BLaER1 (cell line): Measurements from ENCODE around the gene NTRK3.

Source experiments
- H3K27ac ChIP-seq: shearing (Covaris generic); formaldehyde crosslinking; 2 replicates; pipeline ENCODE4 v1.8.1; 2022
- H3K27me3 ChIP-seq: shearing (Covaris generic); formaldehyde crosslinking; 2 replicates; pipeline ENCODE4 v1.8.1; 2022
- H3K36me3 ChIP-seq: shearing (Covaris generic); formaldehyde crosslinking; 2 replicates; pipeline ENCODE4 v1.8.1; 2022
- H3K4me1 ChIP-seq: shearing (Covaris generic); formaldehyde crosslinking; 2 replicates; pipeline ENCODE4 v1.8.1; 2022
- H3K4me2 ChIP-seq: shearing (Covaris generic); formaldehyde crosslinking; 2 replicates; pipeline ENCODE4 v1.8.1; 2022
- H3K4me3 ChIP-seq: shearing (Covaris generic); formaldehyde crosslinking; 2 replicates; pipeline ENCODE4 v1.8.1; 2022
- H3K9ac ChIP-seq: shearing (Covaris generic); formaldehyde crosslinking; 2 replicates; pipeline ENCODE4 v1.8.1; 2022
- H3K9me3 ChIP-seq: shearing (Covaris generic); formaldehyde crosslinking; 2 replicates; pipeline ENCODE4 v1.8.1; 2022
- H4K20me1 ChIP-seq: shearing (Covaris generic); formaldehyde crosslinking; 2 replicates; pipeline ENCODE4 v1.8.1; 2022
- Cebpa-rat ChIP-seq: shearing (Covaris generic); IDR thresholded peaks from 2 replicates; pipeline ENCODE4 v1.8.1; 2022

The NTRK3 gene

GRCh38 chr15:88115486-88116152 lies 140.9 kb downstream of the NTRK3 start:
- Histone ChIP-seq H3K4me1 (no peaks in the 10 kb centered on the region), H4K20me1 (no peaks in the 10 kb centered on the region), H3K9me3 (no peaks in the 10 kb centered on the region), H3K4me3 (no peak overlapping the region), H3K27me3 (no peaks in the 10 kb centered on the region), H3K4me2 (no peak overlapping the region), H3K27ac (no peak overlapping the region), H3K36me3 (no peaks in the 10 kb centered on the region), H3K9ac (no peak overlapping the region)
- TF ChIP-seq Cebpa-rat: no peak

- H3K36me3 ChIP-seq: no peaks in the 10 kb centered on the region
- H3K27me3 ChIP-seq: no peaks in the 10 kb centered on the region
- H3K4me3 ChIP-seq: no peak overlapping the region
- no peaks in the 10 kb centered on the region for H3K4me1 ChIP-seq
- no peak overlapping the region for H3K9ac ChIP-seq
- H3K27ac ChIP-seq: no peak overlapping the region
- H4K20me1 ChIP-seq: no peaks in the 10 kb centered on the region
- H3K9me3 ChIP-seq: no peaks in the 10 kb centered on the region
- TF ChIP-seq Cebpa-rat: no peak
- H3K4me2 ChIP-seq: no peak overlapping the region
Measured at GRCh38 chr15:88113613-88114308, 142.8 kb downstream of the NTRK3 start.

GRCh38 chr15:88108991-88109390 lies 147.5 kb downstream of the NTRK3 start:
- H3K9ac ChIP-seq: no peak overlapping the region
- no peaks in the 10 kb centered on the region for H3K4me1 ChIP-seq
- no peaks in the 10 kb centered on the region for H3K27me3 ChIP-seq
- no peak for TF ChIP-seq Cebpa-rat
- no peak overlapping the region for H3K27ac ChIP-seq
- no peak overlapping the region for H3K4me3 ChIP-seq
- H3K36me3 ChIP-seq: no peaks in the 10 kb centered on the region
- H3K9me3 ChIP-seq: no peaks in the 10 kb centered on the region
- no peak overlapping the region for H3K4me2 ChIP-seq
- H4K20me1 ChIP-seq: no peaks in the 10 kb centered on the region

- TF ChIP-seq Cebpa-rat: no peak
- Histone ChIP-seq H3K9me3 (no peaks in the 10 kb centered on the region), H3K4me2 (no peak overlapping the region), H3K27me3 (no peaks in the 10 kb centered on the region), H3K4me1 (no peaks in the 10 kb centered on the region), H4K20me1 (no peaks in the 10 kb centered on the region), H3K9ac (no peak overlapping the region), H3K4me3 (no peak overlapping the region), H3K36me3 (no peaks in the 10 kb centered on the region), H3K27ac (no peak overlapping the region)
Measured at GRCh38 chr15:88108477-88108876, 148.1 kb downstream of the NTRK3 start.

- H3K4me1 ChIP-seq: no peaks in the 10 kb centered on the region
- no peak for TF ChIP-seq Cebpa-rat
- no peak overlapping the region for H3K9ac ChIP-seq
- no peaks in the 10 kb centered on the region for H4K20me1 ChIP-seq
- no peaks in the 10 kb centered on the region for H3K9me3 ChIP-seq
- H3K36me3 ChIP-seq: no peaks in the 10 kb centered on the region
- no peaks in the 10 kb centered on the region for H3K27me3 ChIP-seq
- H3K4me2 ChIP-seq: no peak overlapping the region
- no peak overlapping the region for H3K27ac ChIP-seq
- no peak overlapping the region for H3K4me3 ChIP-seq
Measured at GRCh38 chr15:88106074-88106473, 150.5 kb downstream of the NTRK3 start.

GRCh38 chr15:88104357-88104756 lies 152.2 kb downstream of the NTRK3 start:
- no peaks in the 10 kb centered on the region for H3K27me3 ChIP-seq

GRCh38 chr15:88100181-88100580 lies 156.4 kb downstream of the NTRK3 start:
- Histone ChIP-seq H3K27me3 (no peaks in the 10 kb centered on the region), H3K36me3 (no peaks in the 10 kb centered on the region), H4K20me1 (no peaks in the 10 kb centered on the region), H3K4me1 (no peaks in the 10 kb centered on the region), H3K27ac (no peak overlapping the region), H3K9ac (no peak overlapping the region), H3K9me3 (no peaks in the 10 kb centered on the region), H3K4me2 (no peak overlapping the region), H3K4me3 (no peak overlapping the region)
- no peak for TF ChIP-seq Cebpa-rat

More at GRCh38 chr15:88104357-88104756, 152.2 kb downstream of the NTRK3 start:
- Histone ChIP-seq H3K27ac (no peak overlapping the region), H3K9me3 (no peaks in the 10 kb centered on the region), H4K20me1 (no peaks in the 10 kb centered on the region), H3K9ac (no peak overlapping the region), H3K36me3 (no peaks in the 10 kb centered on the region), H3K4me2 (no peak overlapping the region), H3K4me1 (no peaks in the 10 kb centered on the region), H3K4me3 (no peak overlapping the region)
- TF ChIP-seq Cebpa-rat: no peak

- TF ChIP-seq Cebpa-rat: no peak
- no peak overlapping the region for H3K4me3 ChIP-seq
- no peak overlapping the region for H3K27ac ChIP-seq
- H3K9me3 ChIP-seq: no peaks in the 10 kb centered on the region
- no peaks in the 10 kb centered on the region for H3K4me1 ChIP-seq
- H3K4me2 ChIP-seq: no peak overlapping the region
- H3K9ac ChIP-seq: no peak overlapping the region
- no peaks in the 10 kb centered on the region for H3K36me3 ChIP-seq
- no peaks in the 10 kb centered on the region for H4K20me1 ChIP-seq
- H3K27me3 ChIP-seq: no peaks in the 10 kb centered on the region
Measured at GRCh38 chr15:88098361-88098760, 158.2 kb downstream of the NTRK3 start.

GRCh38 chr15:88091444-88092016 lies 165.0 kb downstream of the NTRK3 start:
- Histone ChIP-seq H3K27me3 (no peaks in the 10 kb centered on the region), H4K20me1 (no peaks in the 10 kb centered on the region), H3K4me2 (no peak overlapping the region), H3K9ac (no peak overlapping the region), H3K4me3 (no peak overlapping the region), H3K36me3 (no peaks in the 10 kb centered on the region), H3K9me3 (no peaks in the 10 kb centered on the region), H3K4me1 (no peaks in the 10 kb centered on the region), H3K27ac (no peak overlapping the region)
- TF ChIP-seq Cebpa-rat: no peak

GRCh38 chr15:88090481-88091011 lies 166.0 kb downstream of the NTRK3 start:
- Histone ChIP-seq H3K4me2 (no peak overlapping the region), H3K4me3 (no peak overlapping the region), H3K27me3 (no peaks in the 10 kb centered on the region), H3K4me1 (no peaks in the 10 kb centered on the region), H3K36me3 (no peaks in the 10 kb centered on the region), H3K9me3 (no peaks in the 10 kb centered on the region), H4K20me1 (no peaks in the 10 kb centered on the region), H3K9ac (no peak overlapping the region), H3K27ac (no peak overlapping the region)
- TF ChIP-seq Cebpa-rat: no peak
